Activated CD8-positive, alpha-beta T cell treated with anti-CD3 and anti-CD28 coated beads for 36 hours (primary cell): ENCODE measurements around the gene DHRS3. TPM values are rescaled to one million over a fixed set of nuclear protein-coding genes. Genes with fewer than 3 reads are reported as not detected.

ENCODE experiments used
- ATAC-seq: fragments of 200-7000 bp; cut with Tn5 transposase; one replicate; pipeline ENCODE4 v1.10.0; 2021; ENCODE audit warnings: mild to moderate bottlenecking, moderate library complexity
- CTCF ChIA-PET: fragments of 350-600 bp; sonication (Branson Sonifier 250); formaldehyde crosslinking; loops from one replicate; lab custom pipeline; 2021; ENCODE audit warnings: antibody characterized with exemption; lab: Charles Lee
- POLR2A ChIA-PET: fragments of 350-600 bp; sonication (Branson Sonifier 250); formaldehyde crosslinking; loops from one replicate; lab custom pipeline; 2021; ENCODE audit warnings: antibody characterized with exemption; lab: Charles Lee
- DNase-seq: peaks from one replicate; pipeline ENCODE4 v3.0.0-alpha.2; 2020
- H3K27ac Mint-ChIP-seq: one replicate; pipeline ENCODE4 v1.8.0; 2021; ENCODE audit warnings: mild to moderate bottlenecking, mixed read lengths
- H3K27me3 Mint-ChIP-seq: one replicate; pipeline ENCODE4 v1.8.0; 2021; ENCODE audit warnings: mixed read lengths
- H3K36me3 Mint-ChIP-seq: one replicate; pipeline ENCODE4 v1.8.0; 2021; ENCODE audit warnings: low read depth, mixed read lengths
- H3K4me1 Mint-ChIP-seq: one replicate; pipeline ENCODE4 v1.8.0; 2021; ENCODE audit warnings: low read depth, mixed read lengths
- H3K4me3 Mint-ChIP-seq: one replicate; pipeline ENCODE4 v1.8.0; 2021; ENCODE audit warnings: mild to moderate bottlenecking, moderate library complexity, mixed read lengths
- H3K9me3 Mint-ChIP-seq: one replicate; pipeline ENCODE4 v1.8.0; 2021; ENCODE audit warnings: mixed read lengths
- CTCF ChIP-seq: fragments of 200-600 bp; IDR thresholded peaks from one replicate; pipeline ENCODE4 v1.8.0; 2022; ENCODE audit warnings: antibody characterized with exemption, mild to moderate bottlenecking
- intact Hi-C: fragments of 100-400 bp; cut with micrococcal nuclease; formaldehyde crosslinking; loops from one replicate; pipeline ENCODE4 v1.10.0; 2022
- total RNA-seq, 2 experiments: library from RNA; stranded (reverse); gene quantifications; one replicate each; pipeline ENCODE4 v1.2.3, GENCODE V29; 2021

Gene DHRS3
- total RNA-seq, 2 experiments from 2014 or later = 129 to 135 TPM

DNA sequence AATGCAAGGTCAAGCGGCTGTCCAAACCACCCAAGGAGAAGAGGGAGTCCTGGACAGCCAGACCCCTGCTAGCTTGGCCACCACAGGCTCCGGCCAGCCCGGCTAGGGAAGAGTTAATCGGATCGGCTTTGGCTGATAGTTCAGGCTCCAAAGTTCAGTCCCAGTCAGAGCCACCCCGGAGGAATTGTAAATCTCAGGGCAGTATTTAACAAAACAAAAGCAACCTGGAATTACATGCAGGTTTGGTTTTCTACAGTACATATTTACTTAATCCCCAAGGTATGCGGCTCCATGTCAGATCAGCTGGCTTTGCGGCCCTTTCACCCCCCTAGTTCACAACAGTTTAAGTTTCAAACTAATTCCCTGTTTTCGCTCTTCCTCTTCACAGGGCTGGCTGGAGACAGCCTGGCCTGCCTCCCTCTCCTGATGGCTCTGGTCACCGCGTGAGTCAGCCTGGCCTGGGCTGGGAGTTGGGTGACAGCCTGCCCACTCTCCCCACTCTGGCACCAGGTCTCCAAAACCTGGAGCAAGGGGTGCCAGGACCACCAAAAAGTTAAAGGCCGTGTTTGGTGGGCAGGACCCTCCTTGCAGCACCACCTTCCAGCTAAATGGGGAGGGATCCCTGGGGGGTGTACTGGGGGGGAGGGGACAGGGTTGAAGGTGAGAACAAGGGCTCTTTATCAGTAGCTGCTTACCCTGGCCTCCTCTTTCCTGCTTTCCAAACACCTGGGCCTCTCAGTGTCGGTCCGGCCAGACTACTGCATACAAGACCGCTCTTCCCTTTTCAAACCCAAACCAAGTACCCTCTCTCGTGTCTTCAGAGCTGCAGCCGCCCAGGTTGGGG is 1.9 kb downstream of the DHRS3 start:
- ChIA-PET CTCF (interaction anchor here (0.6 to 6.4 kb wide), 10 partner anchors 11 to 298 kb away, joined by 3 to 34 read pairs (median 3); no protein-coding TSS in a partner anchor), POLR2A (interaction anchor here (0.6 to 5.6 kb wide), 15 partner anchors 11 to 708 kb away, joined by 3 to 43 read pairs (median 4); no protein-coding TSS in a partner anchor)
- H3K27me3 Mint-ChIP-seq = no peaks in the 10 kb centered on the region
- no peaks in the 10 kb centered on the region for H3K9me3 Mint-ChIP-seq
- H3K27ac Mint-ChIP-seq = peak overlapping the region; percentile 99
- H3K36me3 Mint-ChIP-seq = peaks cover 55% of the 10 kb centered on the region
- TF ChIP-seq CTCF = no peak
- intact Hi-C loops = loop anchor here (5.0 kb wide), 1 partner anchor 104 kb away; no protein-coding TSS in a partner anchor
- ATAC-seq = no peak
- H3K4me1 Mint-ChIP-seq = peaks cover 56% of the 10 kb centered on the region
- DNase-seq = peak; percentile 24
- H3K4me3 Mint-ChIP-seq = peak overlapping the region; percentile 96

DNA sequence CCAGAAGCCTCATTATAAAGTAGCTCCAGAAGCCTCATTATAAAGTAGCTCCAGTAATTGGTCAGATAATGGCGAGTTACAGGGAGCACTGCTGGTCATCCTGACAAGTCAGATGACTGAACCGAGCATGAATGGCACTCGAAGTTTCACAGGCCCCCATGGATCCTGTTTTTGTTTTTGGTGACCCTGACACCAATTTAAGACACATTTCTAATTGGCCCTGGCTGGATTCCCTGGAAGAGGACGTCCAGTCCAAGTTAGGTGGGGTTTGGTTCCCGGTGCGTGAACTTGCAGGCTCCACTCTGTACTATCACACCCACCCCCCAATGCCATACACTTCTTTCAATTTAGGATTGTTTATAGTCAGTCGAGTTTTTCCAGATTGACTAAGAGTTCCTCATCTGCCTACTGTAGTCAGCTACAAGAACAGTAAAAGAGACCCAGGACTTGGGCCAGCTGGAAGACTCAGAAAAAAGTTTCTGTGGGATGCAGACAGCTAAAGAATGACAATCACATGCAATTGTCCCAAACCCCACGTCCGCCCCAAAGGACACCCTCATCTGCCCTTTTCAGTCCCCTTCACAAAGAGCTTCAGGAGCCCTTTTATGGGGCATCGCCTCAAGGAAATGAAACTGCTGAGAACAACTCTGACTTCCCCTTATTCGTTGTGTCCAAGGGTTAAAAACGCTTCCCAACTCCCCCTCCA is 2.7 kb downstream of the DHRS3 start:
- DNase-seq (no peak), ATAC-seq (no peak)
- intact Hi-C loops = loop anchor here (5.0 kb wide), 1 partner anchor 103 kb away; no protein-coding TSS in a partner anchor
- CTCF ChIA-PET = interaction anchor here (0.8 to 6.4 kb wide), 5 partner anchors 10 to 213 kb away, joined by 3 to 34 read pairs (median 3); no protein-coding TSS in a partner anchor
- no peaks in the 10 kb centered on the region for H3K9me3 Mint-ChIP-seq
- POLR2A ChIA-PET = interaction anchor here (1.1 to 5.6 kb wide), 6 partner anchors 11 to 707 kb away, joined by 3 to 43 read pairs (median 4); no protein-coding TSS in a partner anchor
- peak overlapping the region; percentile 99 for H3K27ac Mint-ChIP-seq
- TF ChIP-seq CTCF = no peak
- H3K36me3 Mint-ChIP-seq = peaks cover 63% of the 10 kb centered on the region
- H3K4me1 Mint-ChIP-seq = peaks cover 57% of the 10 kb centered on the region
- no peaks in the 10 kb centered on the region for H3K27me3 Mint-ChIP-seq
- peak overlapping the region; percentile 96 for H3K4me3 Mint-ChIP-seq

GRCh38 chr1:12614402-12615158 is 3.4 kb downstream of the DHRS3 start:
- ChIA-PET CTCF (interaction anchor here (1.2 to 6.4 kb wide), 3 partner anchors 9 to 212 kb away, joined by 3 to 34 read pairs (median 23); no protein-coding TSS in a partner anchor), POLR2A (interaction anchor here (0.6 to 5.6 kb wide), 4 partner anchors 10 to 302 kb away, joined by 3 to 43 read pairs (median 4); no protein-coding TSS in a partner anchor)
- Mint-ChIP-seq H3K27ac (peak overlapping the region; percentile 54), H3K4me1 (peaks cover 57% of the 10 kb centered on the region), H3K9me3 (no peaks in the 10 kb centered on the region), H3K36me3 (peaks cover 67% of the 10 kb centered on the region), H3K27me3 (no peaks in the 10 kb centered on the region), H3K4me3 (peak overlapping the region; percentile 96)
- intact Hi-C loops = loop anchor here (5.0 kb wide), 1 partner anchor 102 kb away; no protein-coding TSS in a partner anchor
- DNase-seq (no peak), ATAC-seq (no peak)
- no peak for TF ChIP-seq CTCF

DNA sequence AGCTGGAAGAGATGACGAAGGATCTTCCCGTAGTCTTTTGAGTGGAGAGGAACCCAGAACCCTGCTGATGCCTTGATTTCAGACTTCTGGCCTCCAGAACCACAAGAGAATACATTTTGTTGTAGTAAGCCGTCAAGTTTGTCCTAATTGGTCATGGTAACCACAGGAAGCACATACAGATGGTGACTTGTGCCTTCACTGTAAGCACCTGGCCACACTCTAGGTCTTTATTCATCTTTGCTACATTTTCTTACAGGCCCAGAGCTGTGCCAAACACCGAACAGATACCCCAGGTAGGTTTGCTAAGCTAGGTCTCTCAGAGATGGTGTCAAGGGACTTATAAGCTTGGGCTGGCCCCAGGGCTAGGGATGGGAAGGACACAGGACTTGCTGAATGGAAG is 4.8 kb downstream of the DHRS3 start:
- Mint-ChIP-seq H3K27me3 (no peaks in the 10 kb centered on the region), H3K27ac (peak overlapping the region; percentile 37), H3K4me1 (peaks cover 59% of the 10 kb centered on the region), H3K9me3 (no peaks in the 10 kb centered on the region), H3K4me3 (peak overlapping the region; percentile 96), H3K36me3 (peaks cover 81% of the 10 kb centered on the region)
- POLR2A ChIA-PET = interaction anchor here (0.6 to 2.0 kb wide), 2 partner anchors 9 to 103 kb away, joined by 3 to 5 read pairs; no protein-coding TSS in a partner anchor
- no peak for TF ChIP-seq CTCF
- ATAC-seq = no peak
- CTCF ChIA-PET = interaction anchor here (1.0 kb wide), 1 partner anchor 45 kb away, joined by 3 read pairs; no protein-coding TSS in a partner anchor
- intact Hi-C loops = no loop called here
- DNase-seq = no peak
